ENCODE measurements around the gene ELK3.
"Not testable (repeated sequence)": the region's sequence is repeated elsewhere in the genome, so short reads cannot be mapped to it uniquely, and the experiment has no call there.

DNA sequence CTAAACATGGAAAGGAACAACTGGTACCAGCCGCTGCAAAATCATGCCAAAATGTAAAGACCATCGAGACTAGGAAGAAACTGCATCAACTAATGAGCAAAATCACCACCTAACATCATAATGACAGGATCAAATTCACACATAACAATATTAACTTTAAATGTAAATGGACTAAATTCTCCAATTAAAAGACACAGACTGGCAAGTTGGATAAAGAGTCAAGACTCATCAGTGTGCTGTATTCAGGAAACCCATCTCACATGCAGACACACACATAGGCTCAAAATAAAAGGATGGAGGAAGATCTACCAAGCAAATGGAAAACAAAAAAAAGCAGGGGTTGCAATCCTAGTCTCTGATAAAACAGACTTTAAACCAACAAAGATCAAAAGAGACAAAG is 123.6 kb downstream of the ELK3 start:
- TF ChIP-seq POLR2AphosphoS5, POLR2A, EP300 (IDR thresholded peaks at IDR 0.05): not testable (repeated sequence)
- TF ChIP-seq, protein P1, sequence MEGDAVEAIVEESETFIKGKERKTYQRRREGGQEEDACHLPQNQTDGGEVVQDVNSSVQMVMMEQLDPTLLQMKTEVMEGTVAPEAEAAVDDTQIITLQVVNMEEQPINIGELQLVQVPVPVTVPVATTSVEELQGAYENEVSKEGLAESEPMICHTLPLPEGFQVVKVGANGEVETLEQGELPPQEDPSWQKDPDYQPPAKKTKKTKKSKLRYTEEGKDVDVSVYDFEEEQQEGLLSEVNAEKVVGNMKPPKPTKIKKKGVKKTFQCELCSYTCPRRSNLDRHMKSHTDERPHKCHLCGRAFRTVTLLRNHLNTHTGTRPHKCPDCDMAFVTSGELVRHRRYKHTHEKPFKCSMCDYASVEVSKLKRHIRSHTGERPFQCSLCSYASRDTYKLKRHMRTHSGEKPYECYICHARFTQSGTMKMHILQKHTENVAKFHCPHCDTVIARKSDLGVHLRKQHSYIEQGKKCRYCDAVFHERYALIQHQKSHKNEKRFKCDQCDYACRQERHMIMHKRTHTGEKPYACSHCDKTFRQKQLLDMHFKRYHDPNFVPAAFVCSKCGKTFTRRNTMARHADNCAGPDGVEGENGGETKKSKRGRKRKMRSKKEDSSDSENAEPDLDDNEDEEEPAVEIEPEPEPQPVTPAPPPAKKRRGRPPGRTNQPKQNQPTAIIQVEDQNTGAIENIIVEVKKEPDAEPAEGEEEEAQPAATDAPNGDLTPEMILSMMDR (IDR thresholded peaks at IDR 0.05): not testable (repeated sequence)
